NCI-H2107 (cell line): ENCODE results near the gene ATAD1.
"Not testable (repeated sequence)": the region's sequence is repeated elsewhere in the genome, so short reads cannot be mapped to it uniquely, and the experiment has no call there.

Experiments used
- DNase-seq: peaks from one replicate; lab custom pipeline; 2025; lab: John Stamatoyannopoulos, UW

The ATAD1 gene

DNA sequence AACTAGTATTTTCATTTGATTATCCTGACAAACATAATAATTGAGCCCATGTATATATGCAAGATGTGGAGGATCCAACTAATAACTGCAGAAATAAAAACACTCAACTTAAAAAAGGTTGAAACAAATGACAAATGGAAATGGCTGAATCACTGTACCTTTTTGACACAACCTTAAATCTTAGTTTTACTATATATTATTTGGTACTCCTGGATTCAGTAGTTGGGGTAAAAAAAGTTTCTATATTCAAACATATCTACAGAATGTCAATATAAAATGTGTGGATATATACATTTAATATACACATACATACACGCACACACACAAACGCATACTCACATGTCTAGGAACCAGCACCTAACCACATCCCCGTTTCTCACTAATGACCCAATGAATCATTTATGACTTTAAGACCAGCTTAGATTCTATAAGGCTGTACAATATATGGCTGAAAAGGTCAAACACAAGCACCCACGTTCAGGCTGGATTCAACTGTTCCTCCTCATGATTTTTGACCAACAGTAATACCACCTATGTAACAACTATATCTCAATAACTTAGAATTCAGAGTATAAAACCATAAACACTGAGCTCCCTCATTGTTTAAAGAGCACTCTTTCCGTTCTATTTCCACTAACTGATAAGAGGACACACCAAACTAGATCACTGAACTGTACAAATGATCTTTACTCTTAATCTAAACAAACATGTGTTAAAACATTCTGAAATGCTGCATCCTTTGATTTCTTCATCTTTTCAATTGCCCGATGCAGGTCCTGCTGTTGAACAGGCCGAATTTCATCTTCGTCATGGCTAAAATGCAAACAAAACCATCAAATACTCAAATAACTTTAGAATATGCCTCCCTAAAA is 63.8 kb downstream of the ATAD1 start:
- no peak for DNase-seq

DNA sequence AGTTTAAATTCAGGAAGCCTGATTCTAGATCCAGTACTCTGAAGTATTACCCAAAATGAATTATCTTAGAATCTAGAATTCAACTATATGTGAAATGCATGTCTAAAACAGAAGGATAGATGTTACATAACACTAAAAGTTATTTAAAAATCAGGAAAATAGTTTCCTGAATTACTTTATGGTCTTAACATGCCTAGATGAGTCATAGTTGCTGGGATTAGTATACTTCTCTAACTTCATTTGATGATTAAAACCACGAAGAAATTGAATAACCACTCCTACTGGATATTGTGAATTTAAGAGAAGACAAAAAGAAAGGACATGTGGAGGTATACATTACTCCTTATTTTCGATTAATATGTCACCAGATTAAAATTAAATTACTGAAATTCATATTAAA is 65.5 kb downstream of the ATAD1 start:
- no peak for DNase-seq

DNA sequence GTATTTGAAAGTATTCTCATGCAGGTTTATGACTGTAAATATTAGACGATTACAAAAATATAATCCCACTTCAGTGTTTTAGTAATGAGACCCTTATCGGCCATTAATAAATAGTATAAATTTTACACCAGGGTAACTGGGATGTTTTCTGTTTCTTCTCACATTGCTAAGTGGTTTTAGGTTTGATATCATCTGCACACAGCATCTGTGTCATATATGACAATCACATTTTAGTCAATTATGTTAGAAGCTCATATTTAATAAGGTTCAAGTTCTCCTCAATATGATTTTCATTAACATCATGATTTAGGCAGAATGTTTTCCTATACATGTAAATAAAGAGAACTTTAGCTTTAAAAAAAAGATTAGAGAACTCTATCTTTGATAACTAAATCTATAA is 66.8 kb downstream of the ATAD1 start:
- no peak for DNase-seq

DNA sequence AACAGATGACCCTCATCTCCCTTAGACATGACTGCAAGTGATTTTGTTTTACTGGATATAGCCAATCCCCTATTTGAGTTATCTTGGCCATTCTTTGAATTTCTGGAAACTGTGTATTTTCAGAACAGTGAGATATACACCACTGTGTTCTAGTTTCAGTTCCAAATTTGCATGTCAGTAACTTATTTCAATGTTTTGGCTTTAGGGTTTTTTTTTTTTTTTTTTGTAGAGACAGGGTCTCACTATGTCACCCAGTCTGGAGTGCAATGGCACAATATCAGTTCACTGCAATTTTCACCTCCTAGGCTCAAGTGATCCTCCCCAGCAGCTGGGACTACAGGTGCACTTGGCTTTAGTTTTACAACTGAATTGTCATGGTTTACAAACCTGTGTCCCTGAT is 67.2 kb downstream of the ATAD1 start:
- no peak for DNase-seq

DNA sequence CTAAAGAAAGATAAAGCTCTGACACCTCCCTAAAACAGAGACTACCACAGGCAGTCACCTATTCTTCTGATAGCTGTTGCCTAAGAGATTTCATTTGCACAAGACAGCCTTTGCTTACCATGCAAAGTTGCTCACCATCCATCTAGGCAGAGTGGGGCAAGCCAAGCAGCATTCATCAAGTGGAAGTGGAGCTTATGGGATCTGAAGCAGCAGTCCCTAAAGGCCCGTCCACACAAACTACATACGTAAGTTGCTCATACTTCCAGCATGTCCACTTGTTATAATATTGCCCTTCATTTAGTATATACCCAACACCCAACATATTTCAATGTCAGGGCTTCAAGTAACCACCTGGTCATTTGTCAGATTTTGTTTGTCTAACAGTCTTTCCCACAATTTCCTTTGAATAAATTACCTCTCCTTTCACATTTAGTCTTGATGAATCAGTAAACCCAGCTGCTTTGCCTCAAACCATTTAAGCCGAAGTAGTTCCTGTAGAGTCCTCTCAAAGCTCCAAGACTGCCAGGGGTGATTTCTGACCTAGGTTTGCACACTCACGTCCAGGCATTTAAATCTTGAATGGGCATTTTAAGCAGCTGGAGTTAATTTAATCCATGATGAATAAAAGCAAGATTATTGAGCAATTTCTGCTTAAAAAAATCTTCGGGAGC is 67.9 kb downstream of the ATAD1 start:
- DNase-seq: no peak

DNA sequence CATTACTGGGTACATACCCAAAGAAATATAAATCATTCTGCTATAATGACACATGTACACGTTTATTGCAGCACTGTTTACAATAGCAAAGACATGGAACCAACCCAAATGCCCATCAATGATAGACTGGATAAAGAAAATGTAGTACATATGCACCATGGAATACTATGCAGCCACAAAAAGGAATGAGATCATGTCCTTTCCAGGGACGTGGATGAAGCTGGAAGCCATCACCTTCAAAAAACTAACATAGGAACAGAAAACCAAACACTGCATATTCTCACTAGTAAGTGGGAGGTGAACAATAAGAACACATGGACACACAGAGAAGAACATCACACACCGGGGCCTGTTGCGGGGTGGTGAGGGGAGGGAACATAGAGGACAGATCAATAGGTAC is 69.8 kb downstream of the ATAD1 start:
- not testable (repeated sequence) for DNase-seq

DNA sequence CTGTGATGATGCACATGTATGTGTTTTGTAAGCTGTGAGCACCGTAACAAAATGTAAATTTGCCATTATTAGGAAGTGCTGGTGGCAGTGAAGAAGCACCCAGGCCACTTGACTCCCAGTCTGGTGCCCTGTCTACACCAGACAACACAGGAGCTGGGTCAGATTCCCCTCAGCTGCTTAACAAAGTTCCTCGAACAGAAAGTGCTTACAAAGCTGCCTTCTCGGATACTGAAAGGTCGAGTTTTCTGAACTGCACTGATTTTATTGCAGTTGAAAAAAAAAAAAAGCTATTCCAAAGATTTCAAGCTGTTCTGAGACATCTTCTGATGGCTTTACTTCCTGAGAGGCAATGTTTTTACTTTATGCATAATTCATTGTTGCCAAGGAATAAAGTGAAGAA is 71.1 kb downstream of the ATAD1 start:
- no peak for DNase-seq

DNA sequence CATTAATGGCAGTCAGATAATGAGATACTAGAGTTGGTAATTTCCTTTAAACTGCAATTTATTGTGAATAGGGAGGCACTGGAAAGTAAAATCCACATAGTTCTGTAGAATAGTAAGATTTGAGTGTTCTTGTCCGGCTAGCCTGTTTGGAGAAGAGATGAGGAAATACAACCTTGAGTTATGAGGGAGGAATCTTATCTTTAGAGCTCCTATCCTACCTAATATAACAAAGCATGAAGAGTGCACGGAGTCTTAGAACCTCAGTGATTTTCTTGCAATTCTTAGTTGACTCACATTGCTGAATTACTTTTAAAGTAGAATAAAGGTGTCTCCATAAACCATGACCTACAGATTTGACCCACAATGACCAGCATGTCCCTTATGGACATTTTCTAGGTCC is 73.4 kb downstream of the ATAD1 start:
- no peak for DNase-seq

DNA sequence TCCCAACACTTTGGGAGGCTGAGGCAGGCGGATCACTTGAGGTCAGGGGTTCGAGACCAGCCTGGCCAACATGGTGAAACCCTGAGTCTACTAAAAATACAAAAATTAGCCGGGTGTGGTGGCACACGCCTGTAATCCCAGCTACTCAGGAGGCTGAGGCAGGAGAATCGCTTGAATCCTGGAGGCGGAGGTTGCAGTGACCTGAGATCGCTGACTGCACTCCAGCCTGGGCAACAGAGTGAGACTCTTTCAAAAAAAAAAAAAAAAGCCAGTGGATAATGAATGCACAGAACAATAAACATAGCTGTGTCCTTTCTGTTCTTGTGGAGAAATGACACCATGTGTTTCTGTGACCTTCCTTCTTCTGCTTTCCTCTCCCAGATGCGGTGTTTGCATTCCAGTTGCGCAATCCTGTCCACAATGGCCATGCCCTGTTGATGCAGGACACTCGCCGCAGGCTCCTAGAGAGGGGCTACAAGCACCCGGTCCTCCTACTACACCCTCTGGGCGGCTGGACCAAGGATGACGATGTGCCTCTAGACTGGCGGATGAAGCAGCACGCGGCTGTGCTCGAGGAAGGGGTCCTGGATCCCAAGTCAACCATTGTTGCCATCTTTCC is 74.9 kb downstream of the ATAD1 start:
- DNase-seq: not testable (repeated sequence)

DNA sequence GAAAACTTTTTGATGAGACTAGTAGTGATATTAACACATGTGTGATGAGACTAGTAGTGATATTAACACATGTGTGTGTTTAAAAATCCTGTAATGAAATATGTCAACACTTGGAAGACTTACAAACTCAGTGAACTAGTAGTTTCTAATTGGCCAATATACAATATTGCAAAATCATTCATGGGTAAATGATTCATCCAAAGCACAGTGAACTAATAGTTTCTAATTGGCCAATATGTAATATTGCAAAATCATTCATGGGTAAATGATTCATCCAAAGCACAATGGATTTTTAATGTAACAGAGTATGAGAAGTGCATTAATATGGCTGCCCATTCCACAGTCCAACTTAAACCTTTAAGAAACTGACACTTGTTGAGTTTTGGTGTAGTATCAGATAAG is 77.8 kb downstream of the ATAD1 start:
- DNase-seq: no peak

DNA sequence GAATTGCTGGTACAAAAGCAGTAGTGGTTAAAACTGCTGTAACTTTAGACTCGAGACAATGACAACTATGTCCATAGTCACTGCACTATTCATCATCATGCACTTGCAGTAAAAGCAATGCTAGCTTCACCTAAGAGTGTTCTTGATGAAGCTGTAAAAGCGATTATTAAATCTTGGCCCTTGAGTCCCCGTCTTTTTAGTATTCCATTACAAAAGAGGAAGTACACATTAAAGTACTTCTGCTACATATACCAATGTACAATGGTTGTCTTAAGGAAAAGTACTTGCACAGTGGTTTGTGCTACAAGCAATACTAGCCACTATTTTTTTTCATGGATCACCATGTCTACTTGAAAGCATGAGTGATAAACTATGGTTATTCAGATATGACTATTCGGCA is 78.3 kb downstream of the ATAD1 start:
- no peak for DNase-seq

DNA sequence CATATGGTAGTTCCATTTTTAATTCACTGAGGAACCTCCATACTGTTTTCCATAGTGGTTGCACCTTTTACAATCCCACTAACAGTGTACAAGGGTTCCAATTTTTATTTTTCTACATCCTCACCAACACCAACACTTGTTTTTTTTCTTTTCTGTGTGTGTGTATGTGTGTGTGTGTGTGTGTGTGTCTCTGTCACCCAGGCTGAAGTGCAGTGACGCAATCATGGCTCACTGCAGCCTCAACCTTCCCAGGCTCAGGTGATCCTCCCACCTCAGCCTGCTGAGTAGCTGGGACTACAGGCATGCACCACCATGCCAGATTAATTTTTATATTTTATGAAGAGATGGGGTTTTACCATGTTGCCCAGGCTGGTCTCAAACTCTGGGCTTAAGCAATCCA is 79.8 kb downstream of the ATAD1 start:
- not testable (repeated sequence) for DNase-seq

DNA sequence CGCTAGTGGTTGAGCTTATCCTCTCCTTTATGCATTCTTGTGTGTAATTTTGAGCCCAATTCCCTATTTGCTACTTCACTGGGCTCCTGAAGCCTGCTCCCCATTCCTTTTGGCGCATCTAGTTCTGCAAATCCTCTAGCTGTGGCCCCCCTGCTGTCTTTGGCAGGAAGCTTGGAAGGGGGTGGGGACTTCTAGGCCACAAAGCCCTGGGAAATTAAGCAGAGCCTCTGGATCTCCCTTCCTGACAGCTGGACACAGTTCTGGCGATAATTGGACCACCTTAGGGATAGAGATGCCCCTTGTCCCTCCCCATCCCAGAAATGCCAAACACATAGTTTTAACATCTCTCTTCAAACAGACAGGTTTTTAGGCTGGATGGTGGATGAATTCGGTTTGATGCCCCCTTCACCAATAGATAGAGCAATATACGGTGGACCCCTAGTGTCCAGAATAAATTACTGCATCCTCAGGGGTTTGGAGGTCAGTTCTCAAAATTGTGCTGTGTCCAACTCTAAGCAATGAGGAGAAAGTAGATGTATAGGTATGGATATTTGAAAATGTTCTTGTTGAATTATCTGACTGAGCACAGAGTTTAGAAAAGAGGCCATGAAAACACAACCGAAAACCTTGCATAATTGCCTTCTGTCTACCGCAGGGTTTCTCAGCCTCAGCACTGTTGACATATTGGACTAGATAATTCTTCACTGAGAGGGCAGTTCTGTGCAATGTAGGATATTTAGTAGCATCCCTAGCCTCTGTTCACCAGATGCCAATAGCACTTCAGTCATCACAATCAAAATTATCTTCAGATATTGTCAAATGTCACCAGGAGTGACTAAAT is 82.8 kb downstream of the ATAD1 start:
- no peak for DNase-seq

DNA sequence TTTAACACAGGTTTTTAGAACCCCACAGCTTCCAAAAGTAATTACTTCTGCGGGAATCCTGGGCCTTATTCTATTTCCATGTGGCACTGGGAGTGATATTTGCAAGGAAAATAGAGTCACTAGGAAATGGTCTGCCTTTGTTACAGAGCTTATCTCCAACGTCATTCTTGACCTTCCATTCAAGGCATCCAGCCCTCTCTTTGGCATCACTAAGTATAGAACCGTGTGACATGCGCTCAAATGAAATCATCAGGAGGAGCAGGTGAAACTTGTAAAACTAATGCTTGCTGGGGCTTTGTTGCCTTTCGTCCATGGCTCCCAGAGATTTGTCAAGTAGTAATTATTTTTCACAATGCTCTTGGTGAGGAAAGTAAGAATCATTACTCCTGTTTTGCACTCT is 84.9 kb downstream of the ATAD1 start:
- no peak for DNase-seq

DNA sequence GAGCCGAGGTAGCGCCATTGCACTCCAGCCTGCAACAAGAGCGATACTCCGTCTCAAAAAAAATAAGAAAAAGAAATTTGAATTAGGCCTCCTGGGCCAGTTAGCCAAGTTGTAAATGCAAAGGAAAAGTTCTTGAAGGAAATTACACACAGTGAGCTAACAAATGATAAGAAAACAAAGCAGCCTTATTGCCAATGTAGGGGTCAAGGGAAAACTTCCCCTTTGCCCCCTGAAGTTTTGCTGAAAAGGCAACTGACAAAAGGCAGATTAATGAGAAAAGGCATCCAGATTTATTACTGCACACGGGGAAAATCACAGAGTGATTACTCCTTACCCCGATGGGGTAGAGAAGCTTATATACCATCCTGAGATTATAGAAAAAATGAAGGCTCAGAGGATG is 88.1 kb downstream of the ATAD1 start:
- DNase-seq: no peak

DNA sequence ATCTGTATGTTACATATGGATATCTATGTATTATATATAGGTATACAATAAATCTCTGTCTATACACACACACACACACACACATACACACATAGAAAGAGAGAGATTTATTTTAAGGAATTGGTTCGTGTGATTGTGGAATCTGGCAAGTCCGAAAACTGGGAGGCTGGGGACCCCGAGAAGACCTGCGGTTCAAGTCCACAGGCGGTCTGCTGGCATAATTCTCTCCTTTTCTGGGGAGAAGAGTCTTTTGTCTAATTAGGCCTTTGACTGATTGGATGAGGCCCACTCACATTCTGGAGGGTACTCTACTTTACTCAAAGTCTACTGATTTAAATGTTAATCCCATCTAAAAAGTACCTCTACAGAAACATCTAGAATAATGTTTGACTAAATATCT is 93.2 kb downstream of the ATAD1 start:
- DNase-seq: no peak

DNA sequence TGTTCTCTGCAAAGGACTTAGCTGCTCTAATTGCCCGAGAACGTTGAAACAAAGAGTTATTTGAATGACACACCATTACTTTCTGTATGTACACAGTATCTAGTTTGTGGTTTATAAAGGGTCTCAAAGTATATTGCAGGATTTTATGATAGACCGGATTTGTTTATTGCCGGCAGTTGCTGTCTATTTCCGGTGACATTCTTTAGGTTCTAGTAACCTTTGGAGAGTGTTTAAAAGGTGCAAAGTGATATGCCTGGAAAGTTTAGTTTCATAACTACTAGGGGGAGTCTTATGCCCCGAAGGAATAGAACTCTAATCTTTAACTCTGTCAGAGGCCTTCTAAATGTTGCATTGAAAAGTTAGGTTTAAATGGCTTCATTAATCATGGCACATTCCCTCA is 94.5 kb downstream of the ATAD1 start:
- DNase-seq: no peak

DNA sequence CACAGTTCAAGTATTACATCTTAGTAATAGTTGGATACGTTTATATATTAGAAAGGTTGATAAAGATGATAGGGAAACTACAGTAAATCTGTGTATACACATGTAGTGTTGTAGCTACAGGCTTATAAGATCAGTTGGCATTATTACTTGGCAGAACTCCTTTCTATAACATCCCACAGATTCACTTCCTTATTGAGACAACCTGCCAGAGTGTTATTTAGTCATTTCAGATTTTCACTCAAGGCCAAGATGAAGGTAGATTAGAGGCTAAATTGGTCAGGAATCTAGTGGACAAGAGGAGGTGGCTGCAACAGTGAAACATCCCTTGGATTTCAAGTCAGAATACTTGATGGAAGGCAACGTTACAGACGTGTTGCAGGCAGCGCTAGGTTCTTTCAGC is 95.3 kb downstream of the ATAD1 start:
- DNase-seq: no peak

DNA sequence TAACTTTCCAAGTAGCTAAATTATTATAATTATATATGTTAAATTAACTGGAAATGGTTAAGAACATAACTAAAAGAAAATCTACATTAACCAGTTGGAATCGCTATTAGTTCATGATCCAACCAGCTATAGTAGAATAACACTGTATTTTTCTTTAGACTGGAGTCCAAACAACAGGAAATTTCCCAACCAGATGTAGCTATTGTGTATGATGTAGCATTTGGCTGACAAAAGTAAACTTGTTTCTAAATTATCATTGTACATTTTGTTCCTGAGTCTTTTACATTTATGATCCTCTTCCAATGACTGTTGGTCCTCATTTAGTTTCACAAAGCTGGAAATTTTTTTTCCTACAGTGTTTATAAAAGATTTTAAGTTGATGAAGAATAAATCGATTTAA is 96.2 kb downstream of the ATAD1 start:
- DNase-seq: no peak

DNA sequence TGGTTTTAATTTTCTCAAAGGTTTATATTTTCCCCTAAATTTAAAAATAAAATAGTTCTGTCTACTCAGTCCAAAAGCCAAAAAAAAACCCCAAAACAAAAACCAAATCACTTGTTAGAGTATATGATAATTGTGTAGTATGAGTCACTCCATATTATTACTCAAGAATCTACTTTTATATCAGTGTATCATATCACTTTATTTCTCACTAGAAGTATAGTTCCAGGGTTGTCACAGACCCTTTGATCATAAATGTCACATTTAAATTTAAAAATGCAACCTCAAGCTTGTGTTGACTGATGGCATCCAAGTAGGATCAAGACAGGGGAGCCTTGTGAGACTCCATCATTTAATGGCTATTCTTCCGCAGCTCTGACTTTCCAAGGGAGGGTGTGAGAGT is 97.4 kb downstream of the ATAD1 start:
- DNase-seq: no peak

DNA sequence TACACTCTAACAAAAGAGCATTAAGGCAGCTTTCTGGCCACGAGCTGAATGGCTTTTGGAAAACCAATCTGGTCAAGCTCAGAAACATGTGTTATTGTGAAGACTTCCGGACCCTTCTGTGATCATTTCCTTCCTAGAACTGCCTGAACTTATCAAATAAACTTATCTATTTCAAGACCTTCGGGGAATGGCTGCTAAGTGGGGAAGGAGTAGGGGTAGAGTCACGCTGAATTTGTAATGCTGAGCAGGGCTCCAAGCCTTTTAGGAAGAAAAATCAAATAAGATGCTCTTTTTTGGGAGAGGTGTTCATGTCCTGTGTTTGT is 101.7 kb downstream of the ATAD1 start:
- no peak for DNase-seq

DNA sequence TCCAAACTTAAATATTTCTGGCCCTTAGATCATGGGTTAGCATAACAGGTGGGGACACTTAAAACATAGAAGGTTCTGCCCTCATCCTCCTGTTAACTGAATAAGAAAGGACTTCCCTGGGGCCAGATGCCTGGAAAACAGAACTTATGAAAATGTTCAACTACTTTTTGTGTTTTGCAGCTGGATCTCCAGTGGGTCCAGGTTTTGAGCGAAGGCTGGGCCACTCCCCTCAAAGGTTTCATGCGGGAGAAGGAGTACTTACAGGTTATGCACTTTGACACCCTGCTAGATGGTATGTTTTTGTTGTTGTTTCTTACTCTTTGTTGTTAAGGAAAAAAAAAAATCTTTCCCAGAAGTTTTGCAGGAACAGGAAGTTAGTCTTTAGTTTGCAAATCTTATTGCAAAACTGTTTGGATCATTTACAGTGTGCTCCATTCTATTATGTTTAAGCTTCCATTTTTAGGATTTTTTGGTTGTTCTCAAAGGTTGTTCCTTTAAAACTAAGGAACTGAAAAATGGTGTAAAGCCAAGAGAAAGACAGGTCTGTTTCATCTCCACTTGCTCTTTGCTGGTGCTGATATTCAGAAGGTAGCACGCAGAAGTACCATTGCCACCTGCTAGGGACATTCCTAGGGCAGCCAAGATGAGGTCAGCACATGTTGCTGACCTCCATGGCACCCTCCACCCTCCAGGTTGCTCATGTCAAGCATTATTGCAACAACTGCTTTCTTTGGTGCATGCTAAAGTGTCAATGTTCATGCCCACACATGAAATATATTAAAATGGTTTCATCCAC is 102.3 kb downstream of the ATAD1 start:
- DNase-seq: no peak
